Measurements from ENCODE around the gene ADAMTS1.

The ADAMTS1 gene

DNA sequence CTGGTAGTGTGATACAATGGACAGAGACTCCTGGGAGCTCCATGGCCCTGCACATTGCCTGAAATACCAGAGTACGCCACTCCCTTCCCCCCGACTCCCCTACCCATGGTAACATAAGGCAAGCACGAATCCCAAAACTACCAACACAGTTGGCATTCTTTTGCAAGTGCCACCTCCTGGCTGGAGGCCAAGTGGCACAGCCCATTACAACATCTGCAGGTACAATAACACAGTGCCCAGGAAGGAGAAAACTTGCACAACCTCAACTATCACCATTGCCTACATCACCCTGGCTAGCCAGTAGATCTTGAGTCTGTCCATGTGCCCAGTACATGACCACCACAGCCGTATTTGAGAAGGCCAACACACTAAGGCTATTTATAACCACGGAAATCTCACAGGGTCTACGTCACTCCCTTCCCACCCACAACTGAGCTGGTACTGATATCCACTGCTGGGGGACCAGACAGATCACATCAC is 11.7 kb downstream of the ADAMTS1 start:
- no peak overlapping the region for H3K4me3 ChIP-seq (ENCODE audit: control insufficient read depth, low read depth, low read length)
- DNase-seq (ENCODE audit: low read depth), result no peak
- TF ChIP-seq, protein P1, sequence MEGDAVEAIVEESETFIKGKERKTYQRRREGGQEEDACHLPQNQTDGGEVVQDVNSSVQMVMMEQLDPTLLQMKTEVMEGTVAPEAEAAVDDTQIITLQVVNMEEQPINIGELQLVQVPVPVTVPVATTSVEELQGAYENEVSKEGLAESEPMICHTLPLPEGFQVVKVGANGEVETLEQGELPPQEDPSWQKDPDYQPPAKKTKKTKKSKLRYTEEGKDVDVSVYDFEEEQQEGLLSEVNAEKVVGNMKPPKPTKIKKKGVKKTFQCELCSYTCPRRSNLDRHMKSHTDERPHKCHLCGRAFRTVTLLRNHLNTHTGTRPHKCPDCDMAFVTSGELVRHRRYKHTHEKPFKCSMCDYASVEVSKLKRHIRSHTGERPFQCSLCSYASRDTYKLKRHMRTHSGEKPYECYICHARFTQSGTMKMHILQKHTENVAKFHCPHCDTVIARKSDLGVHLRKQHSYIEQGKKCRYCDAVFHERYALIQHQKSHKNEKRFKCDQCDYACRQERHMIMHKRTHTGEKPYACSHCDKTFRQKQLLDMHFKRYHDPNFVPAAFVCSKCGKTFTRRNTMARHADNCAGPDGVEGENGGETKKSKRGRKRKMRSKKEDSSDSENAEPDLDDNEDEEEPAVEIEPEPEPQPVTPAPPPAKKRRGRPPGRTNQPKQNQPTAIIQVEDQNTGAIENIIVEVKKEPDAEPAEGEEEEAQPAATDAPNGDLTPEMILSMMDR (IDR thresholded peaks at IDR 0.05; ENCODE audit: control insufficient read depth, insufficient read depth, low read depth, low read length, missing control alignments), result no peak

DNA sequence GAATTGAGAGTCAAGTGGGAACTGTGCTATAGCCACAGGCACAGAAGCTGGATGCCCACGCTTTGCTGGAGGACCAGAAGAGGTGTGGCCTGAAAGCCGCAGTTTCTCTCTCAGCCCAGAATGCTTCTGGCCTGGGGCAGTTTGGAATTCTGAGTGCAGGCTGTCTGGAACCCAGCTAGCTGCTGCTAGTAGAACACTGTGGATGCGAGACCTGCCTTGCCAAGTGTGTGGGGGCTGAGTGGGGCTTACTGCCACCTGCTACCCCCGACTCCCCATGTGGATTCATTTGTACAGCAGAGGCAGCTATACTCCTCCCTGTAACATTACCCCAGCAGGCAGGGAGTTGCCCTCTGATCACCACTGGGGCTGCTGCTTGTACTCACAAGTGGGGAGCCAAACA is 12.2 kb downstream of the ADAMTS1 start:
- no peak overlapping the region for H3K4me3 ChIP-seq (ENCODE audit: control insufficient read depth, low read depth, low read length)
- DNase-seq (ENCODE audit: low read depth), result no peak
- TF ChIP-seq, protein P1 (IDR thresholded peaks at IDR 0.05; ENCODE audit: control insufficient read depth, insufficient read depth, low read depth, low read length, missing control alignments), result no peak

DNA sequence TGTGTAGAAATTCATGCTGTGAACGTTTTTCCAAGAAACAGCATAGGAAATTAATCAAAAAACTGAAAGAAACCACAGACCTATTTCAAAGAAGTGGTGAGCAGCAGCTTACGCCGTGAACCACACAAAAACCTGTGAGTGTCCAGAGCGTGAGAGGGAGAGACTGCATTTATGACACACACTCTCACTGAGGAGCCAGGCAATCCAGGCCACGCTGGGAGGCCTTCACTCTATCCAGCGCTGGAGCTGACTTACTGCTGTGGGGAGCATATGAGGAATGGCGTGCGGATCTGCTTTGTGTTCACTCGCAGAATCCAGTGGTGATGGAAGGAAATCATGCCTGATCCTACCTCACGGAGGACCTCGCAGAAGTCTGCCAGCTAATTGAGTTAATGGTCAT is 12.7 kb downstream of the ADAMTS1 start:
- DNase-seq (ENCODE audit: low read depth), result no peak
- H3K4me3 ChIP-seq (ENCODE audit: control insufficient read depth, low read depth, low read length), result no peak overlapping the region

DNA sequence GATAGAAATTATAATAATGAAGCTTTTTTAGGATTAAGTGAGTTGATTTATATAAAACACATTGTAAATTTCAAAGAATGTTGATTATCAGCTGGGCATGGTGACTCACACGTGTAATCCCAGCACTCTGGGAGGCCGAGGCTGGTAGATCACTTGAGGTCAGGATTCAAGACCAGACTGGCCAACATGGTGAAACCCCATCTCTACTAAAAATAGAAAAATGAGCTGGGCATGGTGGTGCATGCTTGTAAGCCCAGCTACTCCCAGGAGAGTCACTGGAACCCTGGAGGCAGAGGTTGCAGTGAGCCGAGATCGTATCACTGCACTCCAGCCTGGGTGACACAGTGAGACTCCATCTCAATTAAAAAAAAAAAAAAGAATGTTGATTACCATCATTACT is 18.4 kb downstream of the ADAMTS1 start:
- TF ChIP-seq, protein P1 (IDR thresholded peaks at IDR 0.05; ENCODE audit: control insufficient read depth, insufficient read depth, low read depth, low read length, missing control alignments), result no peak
- DNase-seq (ENCODE audit: low read depth), result no peak
- no peak overlapping the region for H3K4me3 ChIP-seq (ENCODE audit: control insufficient read depth, low read depth, low read length)

More for the DNA sequence above, 12.7 kb downstream of the ADAMTS1 start:
- TF ChIP-seq, protein P1 (IDR thresholded peaks at IDR 0.05; ENCODE audit: control insufficient read depth, insufficient read depth, low read depth, low read length, missing control alignments), result no peak

DNA sequence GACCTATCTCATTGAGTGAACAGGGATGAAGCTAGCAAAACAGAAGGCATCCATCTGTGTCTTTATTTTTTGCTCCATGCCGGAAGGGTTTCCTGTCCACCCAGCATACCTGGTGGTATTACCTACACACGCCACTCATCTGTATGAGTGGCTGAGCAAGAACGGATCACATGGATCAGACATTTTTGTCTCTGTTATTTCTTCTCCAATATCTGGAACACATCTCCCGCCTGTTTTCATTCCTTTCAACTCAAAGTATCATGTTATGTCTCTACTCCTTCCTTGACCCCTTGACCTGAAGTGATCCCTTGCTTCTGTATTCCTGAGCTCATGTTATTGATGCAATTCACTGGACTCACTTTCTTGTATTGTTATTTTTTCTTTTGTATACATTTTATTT is 24.7 kb downstream of the ADAMTS1 start:
- no peak overlapping the region for H3K4me3 ChIP-seq (ENCODE audit: control insufficient read depth, low read depth, low read length)
- TF ChIP-seq, protein P1 (IDR thresholded peaks at IDR 0.05; ENCODE audit: control insufficient read depth, insufficient read depth, low read depth, low read length, missing control alignments), result no peak
- no peak for DNase-seq (ENCODE audit: low read depth)

DNA sequence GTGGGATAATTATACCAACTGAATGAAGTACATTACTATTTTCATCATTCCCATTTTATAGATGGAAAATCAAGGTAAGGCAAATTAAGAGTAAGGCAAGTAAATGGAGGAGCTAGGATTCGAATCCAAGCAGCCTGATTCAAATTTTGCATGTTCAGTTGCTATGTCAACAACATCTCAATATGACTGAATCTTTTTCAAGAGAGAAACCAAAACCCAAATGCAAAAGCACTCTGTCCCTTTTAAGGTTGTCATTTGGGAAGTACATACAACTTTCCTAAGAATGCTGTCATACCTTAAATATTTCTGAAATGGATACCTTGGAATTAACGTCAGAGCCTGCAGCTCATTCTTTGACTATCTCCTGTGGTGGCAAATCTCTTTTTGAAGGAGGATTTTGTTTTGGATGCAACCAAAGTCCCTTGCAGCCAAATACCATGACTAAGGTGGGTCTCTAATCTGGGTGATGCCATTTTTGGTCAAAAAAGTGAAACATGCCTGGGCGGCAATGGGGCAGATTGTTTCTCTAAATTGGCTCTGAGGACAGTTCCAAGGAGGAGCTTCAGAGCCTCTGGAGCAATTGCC is 25.4 kb downstream of the ADAMTS1 start:
- no peak overlapping the region for H3K4me3 ChIP-seq (ENCODE audit: control insufficient read depth, low read depth, low read length)
- no peak for DNase-seq (ENCODE audit: low read depth)
- TF ChIP-seq, protein P1 (IDR thresholded peaks at IDR 0.05; ENCODE audit: control insufficient read depth, insufficient read depth, low read depth, low read length, missing control alignments), result no peak
